ENCODE data around the gene TRERF1.
"Not testable (repeated sequence)": the region's sequence is repeated elsewhere in the genome, so short reads cannot be mapped to it uniquely, and the experiment has no call there.

TRERF1 gene, protein sequence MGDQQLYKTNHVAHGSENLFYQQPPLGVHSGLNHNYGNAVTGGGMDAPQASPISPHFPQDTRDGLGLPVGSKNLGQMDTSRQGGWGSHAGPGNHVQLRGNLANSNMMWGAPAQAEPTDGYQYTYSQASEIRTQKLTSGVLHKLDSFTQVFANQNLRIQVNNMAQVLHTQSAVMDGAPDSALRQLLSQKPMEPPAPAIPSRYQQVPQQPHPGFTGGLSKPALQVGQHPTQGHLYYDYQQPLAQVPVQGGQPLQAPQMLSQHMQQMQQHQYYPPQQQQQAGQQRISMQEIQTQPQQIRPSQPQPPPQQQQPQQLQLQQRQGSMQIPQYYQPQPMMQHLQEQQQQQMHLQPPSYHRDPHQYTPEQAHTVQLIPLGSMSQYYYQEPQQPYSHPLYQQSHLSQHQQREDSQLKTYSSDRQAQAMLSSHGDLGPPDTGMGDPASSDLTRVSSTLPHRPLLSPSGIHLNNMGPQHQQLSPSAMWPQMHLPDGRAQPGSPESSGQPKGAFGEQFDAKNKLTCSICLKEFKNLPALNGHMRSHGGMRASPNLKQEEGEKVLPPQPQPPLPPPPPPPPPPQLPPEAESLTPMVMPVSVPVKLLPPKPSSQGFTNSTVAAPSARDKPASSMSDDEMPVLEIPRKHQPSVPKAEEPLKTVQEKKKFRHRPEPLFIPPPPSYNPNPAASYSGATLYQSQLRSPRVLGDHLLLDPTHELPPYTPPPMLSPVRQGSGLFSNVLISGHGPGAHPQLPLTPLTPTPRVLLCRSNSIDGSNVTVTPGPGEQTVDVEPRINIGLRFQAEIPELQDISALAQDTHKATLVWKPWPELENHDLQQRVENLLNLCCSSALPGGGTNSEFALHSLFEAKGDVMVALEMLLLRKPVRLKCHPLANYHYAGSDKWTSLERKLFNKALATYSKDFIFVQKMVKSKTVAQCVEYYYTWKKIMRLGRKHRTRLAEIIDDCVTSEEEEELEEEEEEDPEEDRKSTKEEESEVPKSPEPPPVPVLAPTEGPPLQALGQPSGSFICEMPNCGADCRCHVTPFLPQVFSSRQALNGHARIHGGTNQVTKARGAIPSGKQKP (N-terminal part only)

GRCh38 chr6:42451333-42452170, at the start of gene TRERF1:
TSS of gene TRERF1 (minus strand) at chr6:42451926. CDS start at chr6:42269590, 182,336 bp downstream.
- DNase-seq = peak; percentile 81

GRCh38 chr6:42498473-42499128, 46.9 kb upstream of the TRERF1 start:
- in situ Hi-C loops (cut with MboI; ENCODE audit: low pct_unique_long_range_greater_than_20kb, low sequenced_read_pairs) = no loop called here
- no peak for DNase-seq

More at GRCh38 chr6:42451333-42452170, at the start of gene TRERF1:
- in situ Hi-C loops (cut with MboI; ENCODE audit: low pct_unique_long_range_greater_than_20kb, low sequenced_read_pairs) = no loop called here

- DNase-seq = no peak
- in situ Hi-C loops (cut with MboI; ENCODE audit: low pct_unique_long_range_greater_than_20kb, low sequenced_read_pairs) = no loop called here
Observed at GRCh38 chr6:42493914-42494539, 42.3 kb upstream of the TRERF1 start.

DNA sequence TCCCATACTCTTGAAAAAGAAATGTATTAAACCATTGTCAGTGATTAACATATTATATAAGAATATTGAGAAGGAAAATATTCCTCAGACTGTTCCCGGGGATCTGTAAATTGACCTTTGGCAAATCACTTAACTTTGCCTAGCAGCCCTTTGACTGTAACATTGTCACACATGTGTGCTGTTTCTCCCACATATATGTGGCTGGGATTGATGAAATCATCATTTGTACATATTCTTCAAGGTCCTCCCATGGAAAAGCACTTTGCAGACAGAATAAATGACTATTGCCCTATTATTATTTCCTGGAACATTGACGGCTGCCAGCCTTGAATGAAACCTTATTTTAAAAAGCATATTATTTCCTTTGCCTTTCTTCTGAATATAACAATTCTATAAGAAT, 36.4 kb upstream of the TRERF1 start:
- in situ Hi-C loops (cut with MboI; ENCODE audit: low pct_unique_long_range_greater_than_20kb, low sequenced_read_pairs) = no loop called here
- no peak for DNase-seq

- DNase-seq = no peak
- in situ Hi-C loops (cut with MboI; ENCODE audit: low pct_unique_long_range_greater_than_20kb, low sequenced_read_pairs) = no loop called here
Observed at GRCh38 chr6:42484261-42484660, 32.5 kb upstream of the TRERF1 start.

- in situ Hi-C loops (cut with MboI; ENCODE audit: low pct_unique_long_range_greater_than_20kb, low sequenced_read_pairs) = no loop called here
- no peak for DNase-seq
Observed at GRCh38 chr6:42482174-42482573, 30.4 kb upstream of the TRERF1 start.

DNA sequence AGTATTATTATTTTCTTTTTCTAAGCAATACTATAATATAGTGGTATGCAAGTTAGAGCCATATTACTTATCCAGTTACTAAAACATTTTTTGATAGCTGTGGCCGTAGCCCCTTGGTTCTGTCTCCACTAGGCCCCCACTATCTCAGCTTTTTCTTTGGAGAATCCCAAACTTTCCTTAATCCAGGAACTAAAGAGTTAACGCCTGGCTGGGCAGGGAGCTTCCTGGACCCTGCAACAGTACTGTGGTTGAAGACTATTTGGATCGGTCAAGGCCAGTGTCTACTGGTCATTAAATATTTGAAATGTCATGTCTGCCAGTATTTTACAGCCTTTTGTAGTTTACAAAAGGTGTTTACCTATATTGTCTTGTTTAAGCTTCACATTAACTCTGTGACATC, 20.0 kb upstream of the TRERF1 start:
- DNase-seq = no peak
- in situ Hi-C loops (cut with MboI; ENCODE audit: low pct_unique_long_range_greater_than_20kb, low sequenced_read_pairs) = no loop called here

GRCh38 chr6:42471142-42471541, 19.4 kb upstream of the TRERF1 start:
- in situ Hi-C loops (cut with MboI; ENCODE audit: low pct_unique_long_range_greater_than_20kb, low sequenced_read_pairs) = no loop called here
- no peak for DNase-seq

DNA sequence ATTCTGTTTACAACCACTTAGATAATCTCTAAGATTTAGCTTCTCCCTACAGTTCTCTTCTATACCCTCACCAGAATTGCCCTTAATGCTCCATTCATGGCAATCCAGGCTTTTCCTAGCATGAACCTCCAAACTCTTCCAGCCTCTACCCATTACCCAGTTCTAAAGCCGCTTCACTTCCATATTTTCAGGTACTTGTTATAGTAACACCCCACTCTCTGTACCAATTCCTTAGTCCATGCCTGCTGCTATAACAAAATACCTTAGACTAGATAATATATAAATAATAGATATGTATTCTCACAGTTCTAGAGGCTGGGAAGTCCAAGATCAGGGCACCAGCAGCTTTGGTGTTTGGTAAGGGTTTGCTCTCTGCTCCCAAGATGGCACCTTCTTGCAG, 16.5 kb upstream of the TRERF1 start:
- no peak for DNase-seq
- in situ Hi-C loops (cut with MboI; ENCODE audit: low pct_unique_long_range_greater_than_20kb, low sequenced_read_pairs) = no loop called here

- DNase-seq = no peak
- in situ Hi-C loops (cut with MboI; ENCODE audit: low pct_unique_long_range_greater_than_20kb, low sequenced_read_pairs) = no loop called here
Observed at GRCh38 chr6:42467651-42468050, 15.9 kb upstream of the TRERF1 start.

GRCh38 chr6:42466470-42466869, 14.7 kb upstream of the TRERF1 start:
- in situ Hi-C loops (cut with MboI; ENCODE audit: low pct_unique_long_range_greater_than_20kb, low sequenced_read_pairs); DNase-seq: not testable (repeated sequence)

DNA sequence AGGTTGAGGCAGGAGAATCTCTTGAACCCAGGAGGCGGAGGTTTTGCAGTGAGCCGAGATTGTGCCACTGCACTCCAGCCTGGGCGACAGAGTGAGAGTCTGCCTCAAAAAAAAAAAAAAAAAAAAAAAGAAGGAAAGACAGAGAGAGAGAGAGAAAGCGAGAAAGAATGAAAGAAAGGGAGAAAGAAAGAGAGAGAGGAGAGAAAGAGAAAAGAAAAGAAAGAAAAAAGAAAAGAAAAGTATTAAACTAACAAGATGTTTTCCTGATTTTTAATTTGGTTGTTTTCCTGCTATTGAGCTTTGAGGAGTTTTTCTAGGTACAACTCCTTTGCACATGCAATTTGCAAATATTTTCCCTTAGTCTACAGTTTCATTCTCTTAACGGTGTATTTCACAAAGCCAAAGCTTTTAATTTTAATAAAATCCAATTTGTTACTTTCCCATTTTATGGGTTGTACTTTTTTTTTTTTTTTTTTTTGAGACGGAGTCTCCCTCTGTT, 10.8 kb upstream of the TRERF1 start:
- in situ Hi-C loops (cut with MboI; ENCODE audit: low pct_unique_long_range_greater_than_20kb, low sequenced_read_pairs) = no loop called here
- no peak for DNase-seq

- DNase-seq = no peak
- in situ Hi-C loops (cut with MboI; ENCODE audit: low pct_unique_long_range_greater_than_20kb, low sequenced_read_pairs) = no loop called here
Observed at GRCh38 chr6:42460883-42461282, 9.2 kb upstream of the TRERF1 start.

GRCh38 chr6:42459888-42460287, 8.2 kb upstream of the TRERF1 start:
- DNase-seq = no peak
- in situ Hi-C loops (cut with MboI; ENCODE audit: low pct_unique_long_range_greater_than_20kb, low sequenced_read_pairs) = no loop called here

- peak; percentile 20 for DNase-seq
- in situ Hi-C loops (cut with MboI; ENCODE audit: low pct_unique_long_range_greater_than_20kb, low sequenced_read_pairs) = no loop called here
Observed at GRCh38 chr6:42454428-42454791, 2.7 kb upstream of the TRERF1 start.

GRCh38 chr6:42453654-42454427, 2.1 kb upstream of the TRERF1 start:
- DNase-seq = no peak
- in situ Hi-C loops (cut with MboI; ENCODE audit: low pct_unique_long_range_greater_than_20kb, low sequenced_read_pairs) = no loop called here

GRCh38 chr6:42453031-42453653, 1.4 kb upstream of the TRERF1 start:
- in situ Hi-C loops (cut with MboI; ENCODE audit: low pct_unique_long_range_greater_than_20kb, low sequenced_read_pairs) = no loop called here
- peak; percentile 86 for DNase-seq
